HT-29 (cell line): ENCODE results near the gene POLR2F. TPM values are rescaled to one million over a fixed set of nuclear protein-coding genes. Genes with fewer than 3 reads are reported as not detected.
A peak's percentile ranks its signal among the peaks of the same experiment; 100 is the strongest.

ENCODE experiments used
- DNase-seq: peaks from one replicate; pipeline ENCODE4 v3.0.0-alpha.2; 2015; ENCODE audit warnings: low spot score
- total RNA-seq: library from RNA; depleted of rRNA; stranded (reverse); fragments of >200 nt; shearing (Covaris generic); gene quantifications from 2 replicates; pipeline ENCODE4 v1.2.3, GENCODE V29; 2014; rRNA removed

The POLR2F gene
- total RNA-seq: 122 and 144 TPM in 2 replicates

DNA sequence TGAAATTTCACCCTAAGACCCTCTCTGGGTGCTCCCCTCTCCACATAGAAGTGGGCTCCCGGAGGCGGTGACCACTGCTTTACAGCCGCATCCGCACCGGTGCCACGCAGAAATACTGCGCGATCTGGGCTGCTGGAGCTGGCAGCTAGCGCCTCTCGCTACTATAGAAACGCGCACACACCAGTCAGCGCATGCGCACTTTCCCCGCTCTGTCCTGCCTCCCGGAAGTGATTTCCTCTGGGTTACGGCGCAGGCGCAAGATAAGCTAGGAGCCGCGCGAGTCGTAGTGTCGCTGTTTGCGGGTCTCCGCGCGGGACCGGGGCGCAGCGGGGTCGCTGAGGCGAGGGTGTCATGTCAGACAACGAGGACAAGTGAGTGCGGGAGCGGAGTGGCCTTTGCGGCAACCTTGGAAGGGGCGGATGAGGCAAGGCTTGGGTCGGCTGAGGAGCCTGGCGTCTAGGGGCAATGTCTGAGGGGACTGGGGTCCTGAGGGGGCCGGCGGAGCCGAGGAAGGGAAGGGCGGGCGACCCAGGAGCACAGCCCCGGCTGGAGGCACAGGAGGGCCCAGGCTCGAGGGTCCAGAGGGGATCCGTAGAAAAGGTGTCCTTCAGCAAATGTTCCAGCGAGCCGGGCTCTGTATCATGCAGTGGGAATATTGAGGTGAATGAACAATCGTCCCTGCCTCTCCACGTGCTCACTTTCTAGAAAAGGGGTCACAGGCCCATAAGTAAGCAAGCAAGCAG lies at the start of gene POLR2F, which contains the start of gene C22orf23:
POLR2F (plus strand) TSS at position 263 of the 743 bp plus-strand sequence; CDS start at position 352, 89 bp downstream.
C22orf23 (minus strand) TSS at position 165 of the 743 bp plus-strand sequence. CDS start 452 bp downstream, outside the sequence.
- DNase-seq: peak; percentile 94

DNA sequence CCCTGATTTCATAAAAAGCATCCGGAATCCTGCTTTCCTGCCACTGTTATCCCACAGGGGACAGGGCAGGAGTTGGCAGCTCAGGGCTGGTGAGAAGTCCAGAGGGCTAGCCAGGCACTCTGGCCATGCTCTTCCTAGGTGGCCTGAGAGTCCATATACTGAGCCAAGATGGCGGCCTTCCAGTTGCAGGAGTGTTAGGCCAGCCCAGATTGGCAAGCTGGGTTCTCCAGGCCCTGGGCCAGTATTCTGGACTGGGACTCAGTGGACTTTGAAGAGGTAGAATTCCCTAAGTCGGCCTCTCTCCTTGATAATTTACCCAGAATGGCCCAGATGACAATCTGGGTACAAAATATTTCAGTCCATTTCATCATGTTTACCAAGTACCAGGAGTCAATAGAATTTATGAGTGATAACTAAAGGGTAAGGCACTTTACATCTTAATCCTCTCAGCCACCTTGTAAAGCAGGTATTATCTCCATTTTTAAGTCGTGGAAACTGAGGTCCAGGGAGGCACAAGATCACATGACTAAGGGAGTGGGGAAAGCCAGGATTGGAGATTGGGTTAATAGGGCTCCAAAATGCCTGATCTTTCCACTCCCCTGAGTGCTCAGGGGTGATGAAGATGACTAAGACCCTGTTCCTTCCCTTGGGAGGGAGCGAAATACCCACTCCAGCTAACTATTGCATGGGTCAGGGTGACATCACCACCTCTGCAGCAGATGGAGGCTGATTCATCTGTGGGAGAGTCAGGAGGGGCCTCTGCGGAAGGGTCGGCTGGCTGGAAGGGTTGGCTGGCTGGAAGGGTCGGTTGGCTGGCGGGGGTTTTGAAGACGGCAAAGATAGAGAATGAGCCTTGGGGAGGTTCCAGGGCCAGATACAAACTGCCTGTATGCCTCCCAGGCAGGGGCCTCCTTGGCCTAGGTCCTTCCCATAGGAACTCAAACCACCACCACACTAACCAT lies 48.6 kb upstream of the POLR2F start:
- no peak for DNase-seq

DNA sequence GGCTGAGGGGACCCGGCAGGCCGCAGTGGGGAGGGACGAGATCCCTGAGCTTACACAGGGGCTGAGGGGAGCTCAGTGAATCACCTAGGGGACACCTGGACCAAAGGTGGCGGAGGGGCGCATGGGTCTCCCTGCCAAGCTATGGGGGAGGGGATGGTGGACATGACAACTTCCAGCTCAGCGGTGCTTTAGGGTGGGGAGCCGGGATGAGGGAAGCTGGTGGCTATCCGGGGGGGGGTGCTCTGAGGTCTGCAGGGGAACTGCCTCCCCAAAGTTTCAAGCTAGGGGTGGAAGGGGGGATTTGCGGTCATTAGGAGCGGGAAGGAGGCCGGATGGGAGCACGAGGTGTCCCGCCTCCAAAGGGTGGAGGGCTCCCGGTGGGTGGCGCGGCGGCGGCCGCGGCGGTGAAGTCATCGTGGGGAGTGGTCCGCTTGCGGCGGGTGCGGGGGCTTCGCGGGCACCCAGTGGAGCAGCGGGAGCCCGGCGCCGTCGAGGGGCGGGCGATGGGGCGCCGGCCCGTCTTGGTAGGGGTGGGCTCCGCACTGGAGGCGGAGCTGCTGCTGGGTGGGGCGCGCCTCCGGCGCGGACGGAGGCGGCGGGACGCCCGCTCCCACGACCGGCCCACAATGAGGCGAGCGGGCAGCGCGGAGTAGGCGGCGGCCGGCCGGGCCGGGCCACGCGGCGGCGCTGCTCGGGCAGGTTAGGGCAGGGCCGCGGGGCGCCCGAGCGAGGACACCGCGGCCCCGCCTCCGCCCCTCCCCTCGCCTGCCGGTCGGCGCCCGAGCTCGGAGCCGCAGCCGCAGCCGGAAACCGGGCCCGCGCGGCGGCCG lies 47.8 kb upstream of the POLR2F start, which contains the start of gene MICALL1:
MICALL1 (plus strand) TSS at position 764 of the 830 bp plus-strand sequence. CDS start 126 bp downstream, outside the sequence.
- peak; percentile 62 for DNase-seq

DNA sequence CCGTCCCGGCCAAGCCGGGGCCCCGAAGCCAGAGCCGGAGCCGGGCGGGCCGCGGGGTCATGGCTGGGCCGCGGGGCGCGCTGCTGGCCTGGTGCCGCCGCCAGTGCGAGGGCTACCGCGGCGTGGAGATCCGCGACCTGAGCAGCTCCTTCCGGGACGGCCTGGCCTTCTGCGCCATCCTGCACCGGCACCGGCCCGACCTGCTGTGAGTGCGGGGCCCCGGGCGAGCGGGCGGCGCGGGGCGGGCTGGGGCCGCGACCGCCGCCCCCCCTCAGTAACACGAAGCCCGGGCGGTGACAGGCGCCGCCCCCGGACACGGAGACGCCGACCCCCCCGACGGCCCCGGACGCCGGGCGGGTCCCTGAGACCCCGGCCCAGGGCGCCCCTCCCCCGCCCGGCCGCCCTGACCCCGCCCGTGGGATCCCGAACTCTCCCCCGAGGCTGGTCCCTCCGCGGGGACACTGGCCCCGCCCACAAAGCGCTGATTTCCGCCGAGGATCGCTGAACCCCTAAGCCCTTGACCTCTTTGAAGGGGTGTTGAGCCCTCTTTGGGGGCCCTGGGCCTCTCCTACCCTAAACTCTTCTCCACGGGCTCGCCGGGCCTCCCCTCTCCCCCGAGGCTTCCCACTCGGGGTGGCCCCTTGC lies 47.0 kb upstream of the POLR2F start:
- DNase-seq: no peak

DNA sequence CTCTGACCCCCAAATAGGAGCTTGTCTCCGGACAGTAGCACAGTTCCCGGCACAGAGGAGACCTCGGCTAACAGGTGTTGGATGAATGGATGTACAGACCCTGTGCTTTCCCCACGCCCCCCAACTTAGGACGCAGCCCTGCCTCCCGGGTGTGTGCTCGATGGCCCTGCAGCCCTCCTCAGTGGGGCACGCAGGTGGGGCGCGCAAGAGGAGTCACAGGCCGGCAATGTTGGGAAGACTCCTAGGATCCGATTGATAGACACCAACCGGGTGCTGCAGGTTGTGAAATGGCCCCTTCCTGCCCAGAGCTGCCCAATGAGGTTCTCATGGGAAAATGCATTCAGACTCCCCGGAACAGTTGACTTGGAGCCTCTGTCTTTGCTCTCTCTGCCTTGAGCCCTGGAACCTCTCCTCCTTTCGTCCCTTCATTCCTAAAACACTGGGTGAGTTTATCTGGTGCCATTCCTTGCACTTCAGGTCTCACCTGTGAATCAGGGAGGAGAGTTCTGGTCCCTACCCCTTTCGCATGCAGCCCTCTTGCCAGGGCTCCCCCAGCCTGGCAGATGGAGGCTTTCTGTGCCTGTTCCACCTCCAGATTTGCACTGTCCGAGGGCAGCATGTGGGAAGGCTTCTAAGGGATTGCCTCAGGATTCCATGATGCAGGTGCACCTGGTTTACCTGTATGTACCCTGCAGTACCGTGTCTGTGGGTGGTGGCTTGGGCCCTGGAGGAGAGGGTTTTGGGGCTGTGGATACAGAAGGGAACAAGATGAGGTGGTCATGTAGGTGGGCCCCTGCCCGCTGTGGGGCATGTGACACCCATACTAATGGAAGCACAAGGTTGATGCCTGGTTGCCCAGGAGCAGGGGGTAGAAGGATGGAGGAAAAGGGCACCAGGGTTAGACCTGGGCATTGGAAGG lies 46.2 kb upstream of the POLR2F start:
- peak; percentile 4 for DNase-seq

DNA sequence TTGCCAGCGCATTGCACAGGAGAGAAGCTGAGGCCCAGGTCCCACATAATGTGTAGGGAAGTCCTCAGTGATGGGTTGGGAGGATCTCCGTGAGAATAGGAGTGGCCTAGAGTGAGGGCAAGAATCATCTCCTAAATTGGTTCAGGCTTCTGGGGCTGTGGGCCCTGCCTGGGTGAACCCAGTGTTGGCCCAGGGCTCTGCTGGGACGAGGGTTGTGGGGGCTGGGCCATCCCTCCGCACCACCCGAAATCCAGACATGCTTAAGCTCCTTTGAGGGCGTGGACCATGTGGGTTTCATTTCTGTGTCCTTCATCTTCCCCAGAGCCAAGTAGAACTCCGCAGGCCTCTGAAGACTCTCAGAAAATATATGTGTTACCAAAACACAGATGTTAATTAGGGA lies 43.7 kb upstream of the POLR2F start:
- DNase-seq: no peak

DNA sequence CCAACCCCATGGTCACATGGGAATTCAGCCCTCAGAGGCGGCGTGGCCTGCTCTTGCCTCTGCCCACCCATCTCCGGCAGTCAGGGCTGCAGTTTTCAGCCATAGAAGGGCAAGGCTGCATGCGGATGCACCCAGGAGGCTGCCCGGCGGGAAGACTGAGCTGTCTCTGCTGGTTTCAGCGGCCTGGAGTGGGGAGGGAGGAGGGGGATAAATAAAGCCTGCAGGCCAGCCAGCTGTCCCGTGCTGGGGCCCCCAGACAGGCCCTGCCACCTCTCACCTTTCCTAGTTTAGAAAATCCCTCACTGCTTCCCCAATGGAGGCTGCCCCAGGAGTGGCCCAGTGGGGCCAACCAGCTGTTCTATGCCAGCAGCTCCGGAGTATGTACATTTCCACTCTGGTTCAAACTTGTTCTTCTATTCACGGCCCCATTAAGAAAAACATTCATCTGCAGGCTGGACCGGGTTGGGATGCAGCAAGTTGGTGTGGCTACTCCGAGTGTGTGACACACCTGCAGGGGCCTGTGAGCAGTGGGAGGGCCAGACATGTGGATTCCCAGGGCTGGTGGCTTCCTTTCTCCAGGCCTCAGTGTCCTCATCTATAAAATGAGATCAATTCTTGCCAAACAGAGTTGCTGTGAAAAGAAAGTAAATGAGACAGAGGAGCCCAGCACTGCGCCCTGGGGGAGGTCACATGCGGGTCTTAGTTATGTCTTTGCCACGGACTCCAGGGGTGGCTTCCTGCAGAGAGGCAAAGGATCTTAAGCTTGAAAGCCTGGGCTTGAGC lies 42.4 kb upstream of the POLR2F start:
- DNase-seq: no peak

DNA sequence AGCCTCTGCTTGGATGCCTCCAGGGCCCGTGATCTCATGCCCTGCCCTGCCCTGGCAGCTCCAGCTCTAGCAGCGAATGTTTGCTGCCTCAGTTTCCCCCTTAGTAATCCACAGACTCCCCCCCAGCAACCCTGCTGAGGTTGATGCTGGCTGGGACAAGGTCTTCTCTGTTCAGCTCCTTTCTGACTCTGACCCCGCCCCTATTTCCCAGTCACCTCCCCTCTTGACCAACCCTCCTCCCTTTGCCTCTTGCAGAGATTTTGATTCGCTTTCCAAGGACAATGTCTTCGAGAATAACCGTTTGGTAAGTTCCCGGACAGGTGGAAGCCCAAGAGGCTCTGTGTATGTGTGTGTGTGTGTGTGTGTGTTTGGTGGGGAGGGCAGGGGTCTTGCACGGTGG lies 41.8 kb upstream of the POLR2F start:
- no peak for DNase-seq

DNA sequence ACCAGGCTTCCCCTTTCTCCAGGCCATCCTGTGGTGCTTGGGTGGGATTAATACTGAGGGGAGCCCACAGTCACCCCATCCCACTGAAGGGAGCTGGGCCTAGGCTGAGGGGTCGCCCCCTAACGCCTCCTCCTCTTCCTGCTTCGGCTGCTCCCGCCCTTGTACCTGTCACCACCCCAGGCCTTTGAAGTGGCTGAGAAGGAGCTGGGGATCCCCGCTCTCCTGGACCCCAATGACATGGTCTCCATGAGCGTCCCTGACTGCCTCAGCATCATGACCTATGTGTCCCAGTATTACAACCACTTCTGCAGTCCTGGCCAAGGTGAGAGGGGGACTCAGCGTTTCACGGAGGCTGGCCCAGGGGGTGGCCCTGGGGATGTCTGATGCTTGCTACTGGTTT lies 41.3 kb upstream of the POLR2F start:
- DNase-seq: no peak

DNA sequence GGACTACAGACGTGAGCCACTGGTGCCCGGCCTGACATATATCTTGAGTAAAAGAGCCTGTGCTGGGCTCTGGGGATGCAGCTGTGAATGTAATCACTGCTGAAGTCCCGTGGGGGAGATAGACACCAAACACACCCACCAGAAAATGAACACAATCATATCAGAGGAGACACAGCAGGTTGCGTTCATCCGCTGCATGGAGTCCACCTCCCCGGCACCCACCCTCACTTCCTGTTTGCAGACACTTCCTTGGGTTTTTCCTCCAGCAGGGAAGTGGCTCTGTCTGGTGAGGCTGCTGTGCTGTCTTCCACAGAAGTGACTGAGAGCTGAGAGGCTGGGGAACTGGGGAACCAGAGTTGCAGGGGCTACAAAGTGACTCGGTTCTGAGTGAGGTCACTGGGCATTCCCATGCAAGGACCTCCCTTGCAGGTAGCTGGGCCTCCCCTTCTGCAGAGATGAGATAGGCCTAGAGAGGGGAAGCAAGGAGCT lies 40.2 kb upstream of the POLR2F start:
- DNase-seq: no peak

DNA sequence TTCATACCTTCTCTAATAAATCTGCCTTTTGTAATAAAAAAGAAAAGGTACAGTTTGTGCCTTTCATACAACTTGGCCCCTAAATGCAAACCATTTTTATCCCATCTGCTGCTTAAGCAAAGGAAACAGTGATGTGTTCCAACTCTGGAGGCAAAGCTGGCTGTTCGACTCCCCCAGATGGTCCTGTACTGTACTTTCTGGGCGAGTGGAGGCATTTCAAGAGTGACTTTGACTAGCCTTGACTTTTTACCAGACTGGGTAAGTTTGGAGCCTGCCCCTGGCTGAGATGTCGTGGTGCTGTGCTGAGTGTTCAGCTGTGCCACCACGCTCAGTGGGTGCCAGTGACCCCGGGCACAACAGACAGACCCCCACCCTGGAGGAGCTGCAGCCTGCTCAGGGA lies 37.2 kb upstream of the POLR2F start:
- DNase-seq: no peak

DNA sequence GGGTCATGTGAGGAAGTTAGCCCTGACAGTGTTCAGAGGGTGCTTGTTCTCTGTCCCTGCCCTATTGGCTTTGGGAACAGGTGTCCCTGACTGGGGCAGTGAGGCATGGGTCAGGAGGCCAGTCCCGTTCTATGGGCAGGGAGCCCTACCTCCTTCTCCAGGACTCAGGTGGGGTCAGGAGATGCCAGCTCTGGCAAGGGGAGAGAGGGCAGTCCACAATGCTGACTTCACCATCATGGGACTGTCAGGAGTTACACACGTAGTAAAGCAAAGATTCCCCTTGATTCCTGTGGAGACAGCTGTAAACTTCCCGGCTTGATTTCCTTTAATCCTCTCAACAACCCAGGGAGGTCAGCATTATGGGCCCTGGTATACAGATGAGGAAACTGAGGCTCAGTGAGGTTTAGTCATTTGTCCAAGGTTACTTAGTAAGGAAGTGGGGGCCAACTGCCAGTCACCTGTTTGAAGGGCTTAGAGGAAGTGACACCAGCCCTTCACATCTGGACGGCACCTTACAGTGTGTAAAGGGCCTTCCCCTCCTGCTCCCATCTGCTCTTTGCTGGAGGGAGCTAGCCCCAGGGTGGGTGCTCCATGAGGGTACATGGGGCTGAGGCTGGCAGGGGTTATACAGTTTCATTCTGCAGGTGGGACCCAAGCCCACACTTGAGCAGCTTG lies 35.5 kb upstream of the POLR2F start:
- no peak for DNase-seq

DNA sequence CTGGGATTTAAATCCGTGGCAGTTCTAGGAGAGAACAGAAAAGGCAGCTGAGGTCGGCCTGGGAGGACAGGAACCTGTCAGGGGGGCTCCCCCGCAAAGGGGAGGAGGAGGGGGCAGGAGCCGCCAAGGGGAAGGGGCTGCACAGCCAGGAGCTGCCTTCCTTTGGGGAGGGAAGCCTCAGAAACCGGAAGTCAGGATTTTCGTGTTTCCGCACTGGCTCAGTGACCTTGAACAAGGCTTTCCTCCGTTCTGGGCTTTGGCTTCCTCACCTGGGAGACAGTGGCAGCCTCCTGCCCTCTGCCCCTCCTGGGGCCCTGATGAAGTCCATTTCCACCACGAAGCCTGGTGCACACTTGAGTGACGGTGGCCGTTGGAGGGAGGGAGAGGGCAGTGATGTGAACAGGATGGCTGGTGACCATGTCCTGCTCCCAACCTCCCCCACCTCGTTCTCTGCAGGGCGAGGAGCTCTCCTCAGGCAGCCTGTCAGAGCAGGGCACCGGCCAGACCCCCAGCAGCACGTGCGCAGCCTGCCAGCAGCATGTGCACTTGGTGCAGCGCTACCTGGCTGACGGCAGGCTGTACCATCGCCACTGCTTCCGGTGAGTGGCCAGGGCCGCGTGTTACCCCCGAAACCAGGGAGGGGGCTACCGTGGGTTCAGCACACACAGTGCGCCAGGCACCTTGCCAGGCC lies 34.8 kb upstream of the POLR2F start:
- DNase-seq: no peak

DNA sequence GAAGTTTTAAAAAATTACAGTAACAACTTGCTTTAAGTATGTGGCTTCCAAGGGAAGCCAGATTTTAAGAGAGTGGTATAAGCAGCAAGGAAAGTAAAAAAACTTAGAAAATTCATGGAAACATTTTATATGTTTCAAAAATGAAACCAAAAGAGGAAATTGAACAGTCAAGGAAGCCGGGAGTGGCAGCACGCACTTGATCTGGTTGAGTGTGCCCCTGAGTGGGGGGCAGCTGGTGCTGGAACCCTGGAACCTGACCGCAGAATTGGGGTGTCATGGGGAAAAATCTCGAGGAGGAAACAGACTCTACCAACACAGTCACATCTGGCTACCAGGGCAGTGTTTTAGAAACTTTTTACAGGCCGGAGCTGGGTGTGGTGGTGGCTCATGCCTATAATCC lies 33.4 kb upstream of the POLR2F start:
- no peak for DNase-seq

DNA sequence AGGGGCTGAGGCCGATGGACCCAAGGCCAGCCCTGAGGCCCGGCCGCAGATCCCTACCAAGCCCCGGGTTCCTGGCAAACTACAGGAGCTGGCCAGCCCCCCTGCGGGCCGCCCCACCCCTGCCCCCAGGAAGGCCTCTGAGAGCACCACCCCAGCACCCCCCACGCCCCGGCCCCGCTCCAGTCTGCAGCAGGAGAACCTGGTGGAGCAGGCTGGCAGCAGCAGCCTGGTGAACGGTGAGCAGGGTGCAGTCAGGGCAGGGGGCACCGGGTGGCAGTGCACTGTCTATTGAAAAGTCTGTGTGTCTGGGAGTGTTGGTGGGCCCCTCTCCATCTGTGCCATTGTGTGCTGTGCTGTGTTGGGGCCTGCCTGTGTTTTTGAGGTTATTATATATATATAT lies 31.3 kb upstream of the POLR2F start:
- no peak for DNase-seq

DNA sequence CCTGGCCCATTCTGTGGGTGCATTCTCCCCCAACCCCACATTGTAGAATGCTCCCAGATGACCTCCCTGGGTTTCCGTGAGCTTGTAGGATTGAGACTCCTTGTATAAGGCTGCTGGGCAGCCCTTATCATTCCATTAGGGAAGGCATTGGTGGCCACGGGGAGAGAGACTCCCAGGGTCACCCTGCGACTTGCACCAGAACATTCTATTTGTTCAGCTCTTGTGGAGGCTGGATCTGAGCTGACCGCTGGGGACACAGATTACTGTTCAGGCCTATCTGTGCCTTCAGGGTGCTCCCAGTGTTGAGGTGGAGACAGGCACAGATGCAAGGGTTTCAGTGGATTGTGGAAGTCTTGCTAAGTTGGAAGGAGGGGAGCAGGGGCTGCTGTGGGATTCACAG lies 29.6 kb upstream of the POLR2F start:
- DNase-seq: no peak

DNA sequence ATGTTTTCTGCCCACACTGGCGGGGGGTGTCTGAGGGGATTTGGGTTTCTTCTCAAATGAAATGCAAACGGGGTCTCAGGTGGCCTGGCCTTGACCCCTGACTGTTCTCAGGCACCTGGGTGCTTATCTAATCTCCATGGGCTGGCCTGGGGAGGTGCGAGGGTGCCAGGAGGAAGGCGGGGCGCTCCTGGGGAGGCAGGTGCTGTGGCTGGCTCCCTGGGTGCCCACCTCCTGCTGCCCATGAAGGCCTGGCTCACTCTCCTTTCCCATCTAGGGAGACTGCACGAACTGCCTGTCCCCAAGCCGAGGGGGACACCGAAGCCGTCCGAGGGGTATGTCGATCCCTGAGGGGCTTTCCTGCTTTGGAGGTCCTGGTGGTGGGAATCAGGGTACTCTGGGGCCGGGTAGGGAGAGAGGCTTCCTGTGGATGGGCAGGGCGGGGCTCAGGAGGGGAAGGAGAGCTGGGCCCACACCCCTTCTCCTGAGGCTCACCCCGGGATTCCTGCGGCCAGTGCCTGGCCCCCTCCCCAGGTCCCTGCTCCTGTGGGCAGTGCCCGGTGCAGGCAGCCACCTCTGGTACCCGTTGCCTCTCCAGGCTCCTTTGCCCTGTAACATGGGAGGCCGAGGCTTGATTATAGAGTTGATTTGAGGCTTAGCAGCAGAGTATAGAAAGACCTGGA lies 29.0 kb upstream of the POLR2F start:
- no peak for DNase-seq
